ENCODE results near the gene CHD2.
A peak's percentile ranks its signal among the peaks of the same experiment; 100 is the strongest.

Gene CHD2

GRCh38 chr15:93034512-93034911, 134.4 kb downstream of the CHD2 start:
- no peak overlapping the region for H3K4me2 ChIP-seq
- H3K36me3 ChIP-seq (ENCODE audit: insufficient read depth) = no peaks in the 10 kb centered on the region
- no peaks in the 10 kb centered on the region for H3K79me2 ChIP-seq (ENCODE audit: insufficient read depth, low read depth)
- H3K4me1 ChIP-seq (ENCODE audit: low read depth, poor library complexity, severe bottlenecking) = peaks cover 14% of the 10 kb centered on the region
- no peak overlapping the region for H2AFZ ChIP-seq (ENCODE audit: low read depth)
- H3K9ac ChIP-seq = no peak overlapping the region
- no peak overlapping the region for H3K4me3 ChIP-seq (IDR thresholded peaks at IDR 0.05; ENCODE audit: insufficient read depth, low read depth, low read length)
- no peaks in the 10 kb centered on the region for H3K27me3 ChIP-seq (ENCODE audit: insufficient read depth, low read depth)
- TF ChIP-seq CTCF (conservative IDR thresholded peaks at IDR 0.05; ENCODE audit: low read depth, low read length) = no peak
- no peak overlapping the region for H3K27ac ChIP-seq
- no peaks in the 10 kb centered on the region for H4K20me1 ChIP-seq (ENCODE audit: insufficient read depth)

- Histone ChIP-seq H3K79me2 (ENCODE audit: insufficient read depth, low read depth) (no peaks in the 10 kb centered on the region), H4K20me1 (ENCODE audit: insufficient read depth) (no peaks in the 10 kb centered on the region), H2AFZ (ENCODE audit: low read depth) (no peak overlapping the region), H3K4me1 (ENCODE audit: low read depth, poor library complexity, severe bottlenecking) (peaks cover 7% of the 10 kb centered on the region), H3K36me3 (ENCODE audit: insufficient read depth) (no peaks in the 10 kb centered on the region), H3K9ac (no peak overlapping the region), H3K4me3 (IDR thresholded peaks at IDR 0.05; ENCODE audit: insufficient read depth, low read depth, low read length) (no peak overlapping the region), H3K27me3 (ENCODE audit: insufficient read depth, low read depth) (no peaks in the 10 kb centered on the region), H3K4me2 (no peak overlapping the region), H3K27ac (no peak overlapping the region)
- TF ChIP-seq CTCF (conservative IDR thresholded peaks at IDR 0.05; ENCODE audit: low read depth, low read length) = no peak
Measured at GRCh38 chr15:93035092-93035915, 135.2 kb downstream of the CHD2 start.

- no peaks in the 10 kb centered on the region for H4K20me1 ChIP-seq (ENCODE audit: insufficient read depth)
- H3K79me2 ChIP-seq (ENCODE audit: insufficient read depth, low read depth) = no peaks in the 10 kb centered on the region
- H3K9ac ChIP-seq = no peak overlapping the region
- H3K36me3 ChIP-seq (ENCODE audit: insufficient read depth) = no peaks in the 10 kb centered on the region
- H3K4me2 ChIP-seq = no peak overlapping the region
- H2AFZ ChIP-seq (ENCODE audit: low read depth) = no peak overlapping the region
- no peak overlapping the region for H3K27ac ChIP-seq
- no peaks in the 10 kb centered on the region for H3K4me1 ChIP-seq (ENCODE audit: low read depth, poor library complexity, severe bottlenecking)
- H3K27me3 ChIP-seq (ENCODE audit: insufficient read depth, low read depth) = no peaks in the 10 kb centered on the region
- no peak overlapping the region for H3K4me3 ChIP-seq (IDR thresholded peaks at IDR 0.05; ENCODE audit: insufficient read depth, low read depth, low read length)
- peak; percentile 54 for TF ChIP-seq CTCF (conservative IDR thresholded peaks at IDR 0.05; ENCODE audit: low read depth, low read length)
Measured at GRCh38 chr15:93035953-93036810, 136.1 kb downstream of the CHD2 start.

- Histone ChIP-seq H3K36me3 (ENCODE audit: insufficient read depth) (no peaks in the 10 kb centered on the region), H3K4me2 (no peak overlapping the region), H3K9ac (no peak overlapping the region), H3K27ac (no peak overlapping the region), H3K4me3 (IDR thresholded peaks at IDR 0.05; ENCODE audit: insufficient read depth, low read depth, low read length) (no peak overlapping the region), H3K4me1 (ENCODE audit: low read depth, poor library complexity, severe bottlenecking) (no peaks in the 10 kb centered on the region), H2AFZ (ENCODE audit: low read depth) (no peak overlapping the region), H4K20me1 (ENCODE audit: insufficient read depth) (no peaks in the 10 kb centered on the region), H3K27me3 (ENCODE audit: insufficient read depth, low read depth) (no peaks in the 10 kb centered on the region), H3K79me2 (ENCODE audit: insufficient read depth, low read depth) (no peaks in the 10 kb centered on the region)
- TF ChIP-seq CTCF (conservative IDR thresholded peaks at IDR 0.05; ENCODE audit: low read depth, low read length) = no peak
Measured at GRCh38 chr15:93036951-93037819, 137.1 kb downstream of the CHD2 start.
